HG02884 (cell line): ENCODE measurements around the gene SLC24A1.

Experiments
- ATAC-seq: cut with Tn5 transposase; IDR thresholded peaks from one replicate; pipeline ENCODE4 v1.9.1; 2021; ENCODE audit warnings: mild to moderate bottlenecking, moderate library complexity; ENCODE audit not compliant: unreplicated experiment

SLC24A1 gene

DNA sequence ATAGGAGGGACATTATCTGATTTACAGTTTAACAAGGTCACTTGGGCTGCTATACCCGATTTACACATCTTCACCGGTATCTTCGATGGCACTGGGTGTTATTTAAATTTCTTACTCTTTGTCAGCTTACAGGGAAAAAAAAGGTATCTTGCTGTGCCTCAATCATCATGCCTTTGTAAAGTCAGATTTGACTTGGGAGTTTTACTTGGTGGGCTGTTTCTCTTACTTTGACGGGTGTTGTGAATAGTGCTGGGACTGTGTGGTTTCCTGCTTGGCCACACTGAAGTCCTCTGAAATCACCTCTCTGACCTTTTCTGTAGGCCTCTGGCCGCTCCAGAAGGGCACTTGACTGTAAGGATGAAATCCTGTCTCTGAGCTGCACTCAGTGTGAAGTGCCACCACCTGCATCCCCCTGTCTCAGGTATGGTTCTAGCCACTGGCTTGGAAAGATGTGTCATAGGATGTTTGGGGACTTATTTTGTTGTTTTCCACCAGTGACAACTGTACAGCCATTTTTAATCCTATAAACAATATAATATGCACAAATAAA lies 3.1 kb upstream of the SLC24A1 start:
- no peak for ATAC-seq

DNA sequence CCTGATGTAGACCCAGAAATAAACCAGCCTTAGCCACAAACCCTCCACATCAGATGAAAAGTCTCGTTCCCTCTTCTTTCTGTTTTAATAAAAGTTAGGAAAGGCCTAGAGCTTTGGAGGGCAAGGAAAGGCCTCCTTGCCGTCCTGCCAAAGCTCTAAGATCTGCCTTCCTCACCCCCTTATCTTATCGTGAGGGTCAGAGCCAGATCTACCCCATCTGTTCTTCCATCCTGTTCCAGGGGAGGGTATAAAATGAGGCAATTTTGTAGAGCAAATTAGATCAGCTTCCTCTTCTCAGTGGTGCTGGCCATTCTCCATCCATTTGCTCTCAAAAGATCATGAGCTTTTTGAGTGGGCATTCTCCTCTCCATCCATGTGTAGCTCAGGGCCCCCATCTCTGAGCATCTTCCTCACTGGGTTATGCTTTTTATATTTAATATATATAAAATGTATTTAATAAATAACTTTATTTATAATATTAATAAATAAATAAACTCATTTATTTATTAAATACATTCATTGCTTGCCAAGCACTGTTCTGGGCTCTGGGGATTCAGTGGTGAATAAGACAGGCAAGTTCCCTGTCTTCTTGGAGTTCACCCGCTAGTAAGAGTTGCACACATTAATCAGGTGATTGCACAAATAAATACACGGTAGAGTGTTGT lies 2.0 kb upstream of the SLC24A1 start:
- ATAC-seq = no peak

DNA sequence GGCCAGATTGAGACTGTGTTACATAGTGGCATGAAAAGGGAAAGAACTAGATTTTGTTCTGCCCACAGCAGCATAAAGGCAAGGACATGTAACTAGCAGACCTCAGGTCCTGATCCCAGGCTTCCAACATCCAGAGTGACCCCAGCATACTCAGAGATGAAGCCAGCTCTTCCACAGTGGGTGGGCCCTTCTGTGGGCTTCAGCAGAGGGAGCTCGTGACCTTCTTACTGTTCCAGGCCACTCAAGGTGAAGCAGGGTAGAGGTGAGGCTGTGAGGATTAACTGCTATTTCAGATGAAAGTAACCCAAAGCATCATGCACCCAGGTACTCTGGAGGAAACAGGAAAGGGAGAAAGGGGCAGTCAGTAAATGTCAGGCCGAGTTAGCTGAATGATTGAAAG lies 905 bp upstream of the SLC24A1 start:
- ATAC-seq = no peak

- no peak for ATAC-seq
Measured at GRCh38 chr15:65623103-65623502, 1.4 kb downstream of the SLC24A1 start.

DNA sequence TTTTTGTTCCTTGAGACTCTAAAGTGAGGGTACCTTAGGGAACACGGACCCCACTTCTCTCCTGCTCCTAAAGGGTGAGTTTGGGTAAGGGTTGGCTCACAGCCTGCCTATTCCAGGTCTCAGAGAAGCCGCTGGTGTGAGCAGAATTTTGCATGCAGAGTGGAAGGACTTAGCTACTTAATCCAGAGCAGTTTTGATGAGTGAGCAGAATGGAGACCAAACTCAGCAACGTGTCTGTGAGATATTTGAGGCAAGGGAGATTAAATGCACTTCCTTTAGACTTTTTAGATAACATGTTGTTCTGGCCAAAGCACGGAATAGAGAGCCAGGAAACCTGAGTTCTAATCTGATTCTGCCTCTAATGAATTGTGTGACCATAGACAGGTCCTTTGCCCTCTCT lies 5.1 kb downstream of the SLC24A1 start:
- no peak for ATAC-seq

DNA sequence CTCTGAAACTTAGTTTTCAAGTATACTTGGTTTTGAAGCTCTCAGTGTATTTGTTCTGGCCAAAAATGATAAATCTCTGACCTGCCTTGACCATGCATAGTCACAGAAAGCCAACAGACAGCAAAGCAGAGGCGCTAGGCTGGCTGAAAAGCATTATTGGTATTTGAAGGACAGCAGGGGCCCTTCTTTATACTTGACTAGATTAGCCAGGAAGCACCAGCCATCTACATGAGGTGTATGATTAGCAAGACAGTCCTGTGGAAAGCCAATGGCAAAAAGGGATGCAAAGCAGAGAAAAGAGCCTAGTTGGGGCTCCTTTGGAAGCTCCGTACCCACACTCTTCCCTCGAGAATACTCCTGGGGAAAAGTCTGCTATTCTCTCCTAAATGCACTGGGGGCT lies 7.8 kb downstream of the SLC24A1 start:
- ATAC-seq = no peak

GRCh38 chr15:65630760-65631159 lies 9.0 kb downstream of the SLC24A1 start:
- ATAC-seq = no peak

DNA sequence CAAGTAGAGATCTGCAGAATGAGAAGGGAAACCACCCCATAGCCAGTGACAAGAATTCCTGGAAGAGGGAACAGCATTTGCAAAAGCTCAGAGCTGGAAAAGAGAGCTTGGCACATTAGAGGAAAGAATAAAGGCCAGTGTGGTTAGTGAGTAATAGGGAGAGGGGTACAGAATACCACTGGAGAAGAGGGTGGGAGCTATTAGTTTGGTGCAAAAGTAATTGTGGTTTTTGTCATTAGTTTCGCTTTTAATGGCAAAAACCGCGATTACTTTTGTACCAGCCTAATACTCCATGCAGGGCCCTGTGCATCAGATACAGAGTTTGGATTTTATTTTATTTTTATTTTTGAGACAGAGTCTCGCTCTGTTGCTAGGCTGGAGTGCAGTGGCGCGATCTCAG lies 9.8 kb downstream of the SLC24A1 start:
- no peak for ATAC-seq

DNA sequence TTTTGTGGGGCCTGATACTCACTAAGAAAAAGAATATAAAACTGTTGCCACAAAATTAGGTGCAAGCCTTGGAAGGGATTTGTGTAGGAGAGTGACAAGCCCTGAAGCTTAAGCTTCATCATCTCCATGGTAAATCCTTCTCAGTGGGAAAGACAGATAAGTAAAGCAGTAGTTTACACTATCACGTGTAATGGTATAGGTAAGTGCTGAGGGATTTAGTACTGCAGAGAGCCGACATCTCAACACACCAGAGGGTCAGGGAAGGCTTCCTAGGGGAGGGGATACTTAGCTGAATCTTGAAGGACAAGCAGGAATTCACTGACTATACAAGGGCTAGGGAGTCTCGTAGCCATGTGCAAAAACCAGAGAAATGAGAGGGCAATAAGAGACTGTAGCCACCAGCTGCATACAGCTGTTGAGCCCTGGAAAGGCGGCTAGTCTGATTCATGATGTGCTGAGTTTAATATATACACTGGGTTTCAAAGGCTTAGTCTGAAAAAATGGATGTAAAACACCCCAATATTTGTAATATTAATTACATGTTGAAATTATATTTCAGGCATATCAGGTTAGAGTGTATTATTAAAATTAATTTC lies 11.1 kb downstream of the SLC24A1 start:
- ATAC-seq = no peak

DNA sequence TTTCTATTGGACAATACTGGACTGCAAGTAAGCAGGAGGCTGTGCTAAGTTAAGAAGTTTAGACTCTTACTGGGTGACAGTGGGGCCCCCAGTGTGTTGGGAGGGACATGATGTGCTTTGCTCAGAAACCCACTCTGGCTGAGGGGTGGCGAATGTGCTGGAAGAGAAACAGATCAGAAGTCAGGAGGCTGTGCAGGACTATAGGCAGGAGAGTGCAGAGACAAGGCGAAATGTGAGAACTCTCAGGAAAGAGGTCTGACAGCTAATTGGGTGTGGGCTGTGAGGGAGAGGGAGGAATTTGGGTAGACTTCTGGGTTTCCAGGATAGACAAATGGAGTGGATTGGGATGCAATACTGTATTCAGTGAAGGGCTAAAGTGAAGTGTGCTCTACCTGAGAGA lies 12.0 kb downstream of the SLC24A1 start:
- ATAC-seq = no peak

GRCh38 chr15:65634356-65634755 lies 12.6 kb downstream of the SLC24A1 start:
- no peak for ATAC-seq

GRCh38 chr15:65638109-65638508 lies 16.4 kb downstream of the SLC24A1 start:
- ATAC-seq = no peak

GRCh38 chr15:65638681-65639089 lies 16.9 kb downstream of the SLC24A1 start:
- ATAC-seq = no peak

DNA sequence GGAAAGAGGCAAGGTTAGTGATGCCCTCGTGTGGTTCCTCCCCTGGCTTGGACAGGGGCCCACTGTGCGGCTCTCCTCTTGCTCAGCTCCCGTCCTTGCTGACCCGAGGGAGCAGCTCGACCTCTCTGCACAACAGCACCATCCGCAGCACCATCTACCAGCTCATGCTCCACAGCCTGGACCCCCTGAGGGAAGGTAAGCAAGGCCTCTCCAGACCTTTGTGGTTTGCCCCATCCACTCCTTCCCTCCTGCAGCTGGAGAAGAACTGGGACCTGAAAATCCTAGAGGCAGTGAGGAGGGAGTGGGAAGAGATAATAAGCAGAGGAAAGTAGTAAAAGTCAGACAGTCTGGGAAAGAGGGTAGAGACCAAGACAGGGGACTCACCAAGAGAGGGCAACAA lies 17.8 kb downstream of the SLC24A1 start:
- no peak for ATAC-seq

- no peak for ATAC-seq
Measured at GRCh38 chr15:65641768-65642475, 20.2 kb downstream of the SLC24A1 start.

- no peak for ATAC-seq
Measured at GRCh38 chr15:65642594-65642993, 20.9 kb downstream of the SLC24A1 start.

DNA sequence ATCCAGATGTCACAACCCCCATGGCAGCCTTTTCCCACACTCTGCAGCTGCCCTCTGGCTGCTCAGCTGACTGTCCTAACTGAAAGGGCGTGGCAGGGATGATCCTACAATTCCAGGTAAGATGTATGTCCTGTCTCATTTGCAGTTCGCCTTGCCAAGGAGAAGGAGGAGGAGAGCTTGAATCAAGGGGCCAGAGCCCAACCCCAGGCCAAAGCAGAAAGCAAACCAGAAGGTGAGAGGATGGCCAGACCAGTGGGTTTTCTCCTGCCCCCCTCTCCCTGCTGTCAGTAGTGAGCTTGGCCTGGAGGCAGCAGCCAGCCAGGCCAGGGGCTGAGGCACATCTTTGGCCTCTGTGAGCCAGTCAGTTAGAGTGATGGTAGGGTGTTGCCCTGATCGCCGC lies 22.5 kb downstream of the SLC24A1 start:
- no peak for ATAC-seq

DNA sequence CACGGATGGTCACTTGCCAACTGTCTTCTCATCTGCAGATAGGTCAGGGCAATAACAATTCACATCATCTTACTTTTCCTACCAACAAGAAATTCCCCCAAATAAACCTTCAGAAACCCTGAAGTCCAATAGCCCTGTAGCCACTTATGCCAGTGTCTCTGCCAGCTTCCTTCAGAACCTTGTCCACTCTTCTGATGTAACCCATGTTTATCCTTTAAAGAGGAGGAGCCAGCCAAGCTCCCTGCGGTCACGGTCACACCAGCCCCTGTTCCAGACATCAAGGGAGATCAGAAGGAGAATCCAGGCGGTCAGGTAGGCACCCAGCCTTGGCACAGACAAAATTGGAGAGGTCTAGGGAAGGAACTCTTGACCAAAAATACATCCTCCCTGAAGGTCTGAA lies 23.7 kb downstream of the SLC24A1 start:
- no peak for ATAC-seq

- ATAC-seq = no peak
Measured at GRCh38 chr15:65646486-65646885, 24.7 kb downstream of the SLC24A1 start.

- ATAC-seq = no peak
Measured at GRCh38 chr15:65650312-65651041, 28.7 kb downstream of the SLC24A1 start.

DNA sequence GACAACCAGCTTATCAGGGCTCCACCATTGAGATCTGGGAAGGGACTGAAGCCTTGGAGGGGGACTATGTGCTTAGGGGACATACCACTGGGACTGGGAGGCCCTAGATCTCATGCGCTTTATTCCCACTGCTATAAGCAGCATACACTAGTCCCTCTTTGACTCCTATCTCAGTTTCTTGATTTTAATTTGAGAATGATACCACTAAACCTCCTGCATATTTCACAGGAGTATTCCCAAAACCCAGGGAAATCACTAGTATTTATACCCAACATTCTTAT lies 29.2 kb downstream of the SLC24A1 start:
- no peak for ATAC-seq
